IMR-90 (cell line): ENCODE results near the gene FOXL1. TPM values are rescaled to one million over a fixed set of nuclear protein-coding genes. Genes with fewer than 3 reads are reported as not detected.

Experiments used
- ATAC-seq: fragments of 200-7000 bp; cut with Tn5 transposase; 2 replicates; pipeline ENCODE4 v1.9.1; 2020; ENCODE audit warnings: low read depth, mild to moderate bottlenecking, moderate library complexity
- BruUV-seq: library from RNA; stranded (reverse); fragments of 400-500 nt; replicated peaks from 2 replicates; lab custom pipeline; 2021; lab: Mats Ljungman, UMichigan
- CTCF ChIA-PET: fragments of 300-600 bp; formaldehyde crosslinking; extraction: SDS; loops from one replicate; lab custom pipeline; 2021; ENCODE audit warnings: antibody characterized with exemption; lab: Yijun Ruan, JAX
- POLR2A ChIA-PET: fragments of 300-600 bp; sonication (Branson Sonifier 250); formaldehyde crosslinking; loops from one replicate; lab custom pipeline; 2022; ENCODE audit warnings: antibody characterized with exemption; ENCODE audit not compliant: unreplicated experiment; lab: Charles Lee
- DNase-seq: peaks from one replicate; pipeline ENCODE4 v3.0.0; 2013
- H2AFZ ChIP-seq: replicated peaks from 2 replicates; pipeline ENCODE3; 2013; ENCODE audit warnings: low read length, mild to moderate bottlenecking; ENCODE audit not compliant: poor library complexity
- H2AK5ac ChIP-seq: 2 replicates; pipeline ENCODE4 v1.6.1; 2013; ENCODE audit warnings: low read depth, low read length, inconsistent platforms
- H2AK9ac ChIP-seq: replicated peaks from 2 replicates; pipeline ENCODE3; 2013; ENCODE audit warnings: mild to moderate bottlenecking, low read depth, low read length, moderate library complexity; ENCODE audit not compliant: poor library complexity
- H2BK120ac ChIP-seq: 2 replicates; pipeline ENCODE4 v1.6.1; 2013; ENCODE audit warnings: low read depth, low read length, inconsistent platforms
- H2BK15ac ChIP-seq: 3 replicates; pipeline ENCODE4 v1.6.1; 2013; ENCODE audit warnings: low read depth, low read length, inconsistent platforms
- H2BK20ac ChIP-seq: 2 replicates; pipeline ENCODE4 v1.6.1; 2013; ENCODE audit warnings: low read depth, mild to moderate bottlenecking, inconsistent platforms, low read length, moderate library complexity
- H2BK5ac ChIP-seq: 2 replicates; pipeline ENCODE4 v1.6.1; 2013; ENCODE audit warnings: mild to moderate bottlenecking, low read depth, low read length, inconsistent platforms; ENCODE audit not compliant: poor library complexity, severe bottlenecking
- H3K14ac ChIP-seq: replicated peaks from 2 replicates; pipeline ENCODE4 v1.6.1; 2013; ENCODE audit warnings: low read depth, low read length, inconsistent platforms
- H3K18ac ChIP-seq: 2 replicates; pipeline ENCODE4 v1.6.1; 2013; ENCODE audit warnings: low read depth, low read length, control low read depth
- H3K23ac ChIP-seq: 2 replicates; pipeline ENCODE4 v1.6.1; 2013; ENCODE audit warnings: low read depth, low read length, inconsistent platforms
- H3K27ac ChIP-seq: 2 replicates; pipeline ENCODE4 v1.5.1; 2013; ENCODE audit warnings: mild to moderate bottlenecking, control low read depth, low read length; ENCODE audit not compliant: insufficient read depth
- H3K27me3 ChIP-seq: 2 replicates; pipeline ENCODE4 v1.6.1; 2013; ENCODE audit warnings: low read length; ENCODE audit not compliant: control insufficient read depth, insufficient read depth
- H3K36me3 ChIP-seq: 2 replicates; pipeline ENCODE4 v1.6.1; 2013; ENCODE audit warnings: low read length, mixed read lengths; ENCODE audit not compliant: control insufficient read depth, insufficient read depth
- H3K4ac ChIP-seq: 2 replicates; pipeline ENCODE4 v1.6.1; 2013; ENCODE audit warnings: low read depth, low read length, inconsistent platforms
- H3K4me1 ChIP-seq: 2 replicates; pipeline ENCODE4 v1.6.1; 2013; ENCODE audit warnings: low read length, mixed read lengths; ENCODE audit not compliant: control insufficient read depth, insufficient read depth
- H3K4me2 ChIP-seq: 2 replicates; pipeline ENCODE4 v1.6.1; 2013; ENCODE audit warnings: low read depth, mild to moderate bottlenecking, control low read depth, low read length, moderate library complexity
- H3K4me3 ChIP-seq: 2 replicates; pipeline ENCODE4 v1.5.1; 2013; ENCODE audit warnings: low read depth, mild to moderate bottlenecking, control low read depth, low read length, moderate library complexity; ENCODE audit not compliant: insufficient read depth
- H3K56ac ChIP-seq: 2 replicates; pipeline ENCODE4 v1.6.1; 2013; ENCODE audit warnings: low read length, inconsistent platforms; ENCODE audit not compliant: insufficient read depth; ENCODE audit errors: extremely low read depth
- H3K79me1 ChIP-seq, 2 experiments: 2 replicates each; pipeline ENCODE4 v1.6.1; 2013; ENCODE audit warnings: low read length in 2 of 2, inconsistent platforms in 1 of 2, low read depth in 1 of 2
- H3K9ac ChIP-seq: 2 replicates; pipeline ENCODE4 v1.6.1; 2013; ENCODE audit warnings: low read depth, low read length, control low read depth
- H3K9me1 ChIP-seq: 2 replicates; pipeline ENCODE4 v1.6.1; 2013; ENCODE audit warnings: low read length, inconsistent platforms; ENCODE audit not compliant: insufficient read depth
- H3K9me3 ChIP-seq: 2 replicates; pipeline ENCODE4 v1.6.1; 2013; ENCODE audit warnings: low read length; ENCODE audit not compliant: control insufficient read depth, insufficient read depth
- H4K20me1 ChIP-seq: 2 replicates; pipeline ENCODE4 v1.6.1; 2013; ENCODE audit warnings: low read length, inconsistent platforms; ENCODE audit not compliant: insufficient read depth
- H4K5ac ChIP-seq: 2 replicates; pipeline ENCODE4 v1.6.1; 2013; ENCODE audit warnings: mild to moderate bottlenecking, low read depth, low read length, control low read depth
- H4K8ac ChIP-seq, 2 experiments: 2 replicates each; pipeline ENCODE4 v1.6.1; 2013; ENCODE audit warnings: low read depth in 2 of 2, low read length in 2 of 2, control low read depth in 1 of 2, inconsistent platforms in 1 of 2
- H4K91ac ChIP-seq: 2 replicates; pipeline ENCODE4 v1.6.1; 2013; ENCODE audit warnings: low read depth, low read length, inconsistent platforms; ENCODE audit not compliant: insufficient read depth
- CEBPB ChIP-seq: IDR thresholded peaks from 2 replicates; pipeline ENCODE4 v1.6.1; 2012; ENCODE audit warnings: low read depth, low read length, improper control_type of control experiment
- CHD1 ChIP-seq: IDR thresholded peaks from 2 replicates; pipeline ENCODE4 v1.6.1; 2012; ENCODE audit warnings: low read depth, low read length, improper control_type of control experiment
- FOS ChIP-seq: fragments of 150-350 bp; IDR thresholded peaks from 2 replicates; pipeline ENCODE4 v1.6.1; 2016; ENCODE audit warnings: low read depth, low read length
- NFE2L2 ChIP-seq: fragments of 150-350 bp; IDR thresholded peaks from 2 replicates; pipeline ENCODE4 v1.6.1; 2016; ENCODE audit warnings: low read depth, mild to moderate bottlenecking, low read length
- RCOR1 ChIP-seq: IDR thresholded peaks from 2 replicates; pipeline ENCODE4 v1.6.1; 2012; ENCODE audit warnings: mild to moderate bottlenecking, low read length, improper control_type of control experiment; ENCODE audit not compliant: insufficient replicate concordance
- WGBS, 2 experiments: methylation state at CpG; one replicate each; pipeline versions ENCODE4 v1.1.5 to v1.1.7; 2013; ENCODE audit warnings: missing lambda C conversion rate in 2 of 2; ENCODE audit not compliant: insufficient read length in 1 of 2; ENCODE audit errors: extremely low coverage in 2 of 2; 5-methylcytosine and 5-hydroxymethylcytosine counted together
- dilution Hi-C: fragments of 300-500 bp; cut with HindIII; formaldehyde crosslinking; loops from one replicate; pipeline ENCODE4 v1.14.3; 2018; ENCODE audit warnings: low sequenced_read_pairs; ENCODE audit not compliant: unreplicated experiment
- in situ Hi-C: fragments of 300-500 bp; cut with MboI; formaldehyde crosslinking; loops from 3 replicates; pipeline ENCODE4 v1.14.3; 2019; ENCODE audit warnings: low sequenced_read_pairs, inconsistent platforms, mixed read lengths
- intact Hi-C: fragments of 100-400 bp; cut with micrococcal nuclease; formaldehyde crosslinking; loops from 2 replicates; pipeline ENCODE4 v1.10.0; 2022
- polyA plus RNA-seq, 3 experiments: library from polyadenylated mRNA; depleted of rRNA; stranded (reverse); fragments of >200 nt; gene quantifications; 2 replicates each; pipeline ENCODE4 v1.2.3, GENCODE V29; 2012; ENCODE audit warnings: low replicate concordance in 1 of 3
- total RNA-seq: library from RNA; depleted of rRNA; stranded (reverse); fragments of >200 nt; gene quantifications from 2 replicates; pipeline ENCODE4 v1.2.3, GENCODE V29; 2012
- TF ChIP-seq, protein P1 (sequence below): conservative IDR thresholded peaks from 2 replicates; pipeline ENCODE4 v1.5.1; 2012; ENCODE audit warnings: mild to moderate bottlenecking, low read depth, low read length, improper control_type of control experiment

FOXL1 gene
- total and polyA plus RNA-seq, 2 of the 4 experiments (the other 2 are of a cell fraction), result 15.2 to 25.8 TPM

DNA sequence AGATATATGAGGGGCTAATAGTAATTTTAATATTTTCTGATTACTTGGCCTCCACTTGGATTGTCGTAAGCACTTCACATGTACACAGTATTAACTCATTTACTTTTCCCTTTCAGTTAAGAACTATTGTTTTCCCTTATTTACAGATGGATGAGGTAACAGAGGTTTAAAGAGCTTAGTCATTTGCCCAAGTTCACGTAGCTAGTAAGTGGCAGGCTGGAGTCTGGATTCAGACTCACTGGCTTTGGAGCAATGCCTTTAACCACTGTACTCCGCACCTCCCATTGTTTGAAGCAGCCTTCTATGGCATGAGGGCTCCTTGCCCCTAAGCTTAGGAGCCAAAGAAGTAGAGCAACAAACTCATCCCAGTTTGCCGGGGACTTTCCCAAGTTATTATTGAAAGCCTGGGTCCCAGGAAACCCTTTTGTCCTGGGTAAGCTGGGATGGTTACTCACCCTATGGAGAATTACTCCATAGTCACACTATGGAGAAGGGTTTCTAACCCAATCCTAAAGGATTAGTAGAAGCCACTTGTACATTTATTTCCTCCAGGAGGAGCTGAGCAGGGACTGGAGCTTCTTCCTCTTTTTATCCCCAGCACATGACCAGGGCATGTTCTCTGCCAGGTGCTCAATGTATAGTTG, 12.3 kb downstream of the FOXL1 start:
- in situ Hi-C loops (no loop called here), dilution Hi-C loops (no loop called here), intact Hi-C loops (loop anchor here (2.0 kb wide), 1 partner anchor 18 kb away; no protein-coding TSS in a partner anchor)
- TF ChIP-seq CHD1, result no peak
- TF ChIP-seq NFE2L2, result peak; percentile 84; the same call in 1 of the 2 replicates
- TF ChIP-seq CEBPB, result peak; percentile 79
- TF ChIP-seq, protein P1, sequence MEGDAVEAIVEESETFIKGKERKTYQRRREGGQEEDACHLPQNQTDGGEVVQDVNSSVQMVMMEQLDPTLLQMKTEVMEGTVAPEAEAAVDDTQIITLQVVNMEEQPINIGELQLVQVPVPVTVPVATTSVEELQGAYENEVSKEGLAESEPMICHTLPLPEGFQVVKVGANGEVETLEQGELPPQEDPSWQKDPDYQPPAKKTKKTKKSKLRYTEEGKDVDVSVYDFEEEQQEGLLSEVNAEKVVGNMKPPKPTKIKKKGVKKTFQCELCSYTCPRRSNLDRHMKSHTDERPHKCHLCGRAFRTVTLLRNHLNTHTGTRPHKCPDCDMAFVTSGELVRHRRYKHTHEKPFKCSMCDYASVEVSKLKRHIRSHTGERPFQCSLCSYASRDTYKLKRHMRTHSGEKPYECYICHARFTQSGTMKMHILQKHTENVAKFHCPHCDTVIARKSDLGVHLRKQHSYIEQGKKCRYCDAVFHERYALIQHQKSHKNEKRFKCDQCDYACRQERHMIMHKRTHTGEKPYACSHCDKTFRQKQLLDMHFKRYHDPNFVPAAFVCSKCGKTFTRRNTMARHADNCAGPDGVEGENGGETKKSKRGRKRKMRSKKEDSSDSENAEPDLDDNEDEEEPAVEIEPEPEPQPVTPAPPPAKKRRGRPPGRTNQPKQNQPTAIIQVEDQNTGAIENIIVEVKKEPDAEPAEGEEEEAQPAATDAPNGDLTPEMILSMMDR, result no peak
- no peak for TF ChIP-seq RCOR1
- peak; percentile 78 for TF ChIP-seq FOS
- Histone ChIP-seq H2BK20ac (peak overlapping the region; percentile 99), H3K4ac (peak overlapping the region; percentile 98), H2BK5ac (peak overlapping the region; percentile 99), H4K91ac (peak overlapping the region; percentile 45), H3K14ac (peak overlapping the region; percentile 96), H3K18ac (peak overlapping the region; percentile 90; the same call in 1 of the 2 replicates), H3K9me3 (no peaks in the 10 kb centered on the region), H3K4me2 (peak overlapping the region; percentile 20), H3K27ac (peak overlapping the region; percentile 11), H3K9ac (no peak overlapping the region), H3K36me3 (no peaks in the 10 kb centered on the region), H3K56ac (peak overlapping the region; percentile 5; the same call in 1 of the 2 replicates), H4K20me1 (peaks cover 3% of the 10 kb centered on the region; the same call in 1 of the 2 replicates), H3K27me3 (no peaks in the 10 kb centered on the region), H3K23ac (peak overlapping the region; percentile 95; the same call in 1 of the 2 replicates), H2AK5ac (peak overlapping the region; percentile 99), H4K8ac (peak overlapping the region; percentile 8 to 94; a peak in 3 of 4 replicates), H2AK9ac (peak overlapping the region; percentile 48), H3K9me1 (peaks cover 28% of the 10 kb centered on the region), H3K79me1 (peaks cover 13 to 54% of the 10 kb centered on the region in 2 experiments; a peak in 3 of 4 replicates), H4K5ac (peak overlapping the region; percentile 72), H2BK120ac (peak overlapping the region; percentile 98), H2BK15ac (peak overlapping the region; percentile 96), H3K4me1 (peaks cover 33% of the 10 kb centered on the region), H2AFZ (peak overlapping the region; percentile 53), H3K4me3 (no peak overlapping the region)
- DNase-seq (peak; percentile 96), ATAC-seq (peak; percentile 73)
- BruUV-seq, result no TSS peak
- ChIA-PET CTCF (no interaction called here), POLR2A (no interaction called here)
- WGBS, 2 experiments, result no CpG with 5 or more reads among the region's 4 CpGs
